KMS-11 (cell line): ENCODE data around the gene ATP8B3.

Source experiments
- H2AFZ ChIP-seq: fragments of 200-600 bp; sonication (generic); 2 replicates; pipeline ENCODE4 v1.6.1; 2016; ENCODE audit warnings: antibody characterized with exemption, mixed run types, low read depth
- H3K27ac ChIP-seq: fragments of 200-600 bp; sonication (generic); 2 replicates; pipeline ENCODE4 v1.6.1; 2016; ENCODE audit warnings: mild to moderate bottlenecking, mixed run types
- H3K27me3 ChIP-seq: fragments of 200-600 bp; sonication (generic); 2 replicates; pipeline ENCODE4 v1.6.1; 2017; ENCODE audit warnings: mild to moderate bottlenecking, low read depth, mixed run types, moderate library complexity; ENCODE audit not compliant: insufficient read depth
- H3K36me3 ChIP-seq: fragments of 200-600 bp; sonication (generic); 2 replicates; pipeline ENCODE4 v1.6.1; 2017; ENCODE audit warnings: mild to moderate bottlenecking, mixed run types; ENCODE audit not compliant: insufficient read depth
- H3K4me1 ChIP-seq: fragments of 200-600 bp; sonication (generic); 2 replicates; pipeline ENCODE4 v1.6.1; 2016; ENCODE audit warnings: mild to moderate bottlenecking, low read depth, mixed run types; ENCODE audit not compliant: poor library complexity, severe bottlenecking
- H3K4me2 ChIP-seq: fragments of 200-600 bp; sonication (generic); 2 replicates; pipeline ENCODE4 v1.7.0; 2016; ENCODE audit warnings: mild to moderate bottlenecking, mixed run types
- H3K4me3 ChIP-seq: fragments of 200-600 bp; sonication (generic); IDR thresholded peaks from 2 replicates; pipeline ENCODE4 v1.6.1; 2017; ENCODE audit warnings: low read depth, low read length, mixed read lengths; ENCODE audit not compliant: insufficient read depth
- H3K79me2 ChIP-seq: fragments of 200-600 bp; sonication (generic); 2 replicates; pipeline ENCODE4 v1.6.1; 2016; ENCODE audit warnings: low read depth, mixed run types; ENCODE audit not compliant: insufficient read depth
- H3K9ac ChIP-seq: fragments of 200-600 bp; sonication (generic); 2 replicates; pipeline ENCODE4 v1.6.1; 2016; ENCODE audit warnings: mild to moderate bottlenecking, mixed run types
- H4K20me1 ChIP-seq: fragments of 200-600 bp; sonication (generic); 2 replicates; pipeline ENCODE4 v1.6.1; 2016; ENCODE audit warnings: mild to moderate bottlenecking, mixed run types; ENCODE audit not compliant: insufficient read depth
- TF ChIP-seq, protein P1 (sequence below): fragments of 200-600 bp; sonication (generic); conservative IDR thresholded peaks from 2 replicates; pipeline ENCODE4 v1.6.1; 2017; ENCODE audit warnings: low read depth, mild to moderate bottlenecking, antibody characterized with exemption, low read length, moderate library complexity, mixed read lengths

Gene ATP8B3

DNA sequence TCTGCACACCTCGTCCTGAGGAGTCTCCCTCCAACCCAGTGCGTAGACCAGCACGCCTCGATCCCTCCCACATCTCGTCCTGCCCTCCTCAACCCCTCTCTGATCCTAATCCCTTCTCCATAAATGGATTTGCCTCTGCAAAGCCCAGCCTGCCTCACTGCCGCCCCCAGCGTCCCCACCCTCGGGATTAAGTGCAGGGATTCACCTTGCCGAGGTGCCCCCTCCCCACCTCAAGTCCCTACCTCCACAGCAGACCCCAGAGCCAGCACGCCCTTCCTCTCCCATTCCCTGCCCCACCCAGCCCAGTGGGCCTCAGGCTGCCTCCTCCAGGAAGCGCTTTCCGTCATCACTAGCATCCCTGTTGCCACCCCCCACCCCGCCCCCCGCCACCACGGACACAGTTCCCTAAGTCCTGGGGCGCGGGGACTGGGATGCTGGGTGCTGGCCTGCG, 47.3 kb upstream of the ATP8B3 start:
- H2AFZ ChIP-seq = no peak overlapping the region
- no peak overlapping the region for H3K4me2 ChIP-seq
- H3K79me2 ChIP-seq = peaks cover 64% of the 10 kb centered on the region
- H4K20me1 ChIP-seq = no peaks in the 10 kb centered on the region
- TF ChIP-seq, protein P1, sequence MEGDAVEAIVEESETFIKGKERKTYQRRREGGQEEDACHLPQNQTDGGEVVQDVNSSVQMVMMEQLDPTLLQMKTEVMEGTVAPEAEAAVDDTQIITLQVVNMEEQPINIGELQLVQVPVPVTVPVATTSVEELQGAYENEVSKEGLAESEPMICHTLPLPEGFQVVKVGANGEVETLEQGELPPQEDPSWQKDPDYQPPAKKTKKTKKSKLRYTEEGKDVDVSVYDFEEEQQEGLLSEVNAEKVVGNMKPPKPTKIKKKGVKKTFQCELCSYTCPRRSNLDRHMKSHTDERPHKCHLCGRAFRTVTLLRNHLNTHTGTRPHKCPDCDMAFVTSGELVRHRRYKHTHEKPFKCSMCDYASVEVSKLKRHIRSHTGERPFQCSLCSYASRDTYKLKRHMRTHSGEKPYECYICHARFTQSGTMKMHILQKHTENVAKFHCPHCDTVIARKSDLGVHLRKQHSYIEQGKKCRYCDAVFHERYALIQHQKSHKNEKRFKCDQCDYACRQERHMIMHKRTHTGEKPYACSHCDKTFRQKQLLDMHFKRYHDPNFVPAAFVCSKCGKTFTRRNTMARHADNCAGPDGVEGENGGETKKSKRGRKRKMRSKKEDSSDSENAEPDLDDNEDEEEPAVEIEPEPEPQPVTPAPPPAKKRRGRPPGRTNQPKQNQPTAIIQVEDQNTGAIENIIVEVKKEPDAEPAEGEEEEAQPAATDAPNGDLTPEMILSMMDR = no peak
- H3K9ac ChIP-seq = no peak overlapping the region
- H3K27ac ChIP-seq = no peak overlapping the region
- H3K36me3 ChIP-seq = no peaks in the 10 kb centered on the region
- H3K4me3 ChIP-seq = no peak overlapping the region
- peaks cover 21% of the 10 kb centered on the region for H3K4me1 ChIP-seq
- no peaks in the 10 kb centered on the region for H3K27me3 ChIP-seq

- H3K27me3 ChIP-seq = no peaks in the 10 kb centered on the region
- H3K4me3 ChIP-seq = no peak overlapping the region
- H3K4me2 ChIP-seq = no peak overlapping the region
- no peak overlapping the region for H3K27ac ChIP-seq
- H3K4me1 ChIP-seq = peaks cover 28% of the 10 kb centered on the region
- H3K79me2 ChIP-seq = peaks cover 66% of the 10 kb centered on the region
- no peak overlapping the region for H3K9ac ChIP-seq
- H3K36me3 ChIP-seq = no peaks in the 10 kb centered on the region
- H4K20me1 ChIP-seq = no peaks in the 10 kb centered on the region
- TF ChIP-seq, protein P1 = no peak
- no peak overlapping the region for H2AFZ ChIP-seq
Measured at GRCh38 chr19:1858412-1859081, 46.5 kb upstream of the ATP8B3 start.

- Histone ChIP-seq H3K9ac (no peak overlapping the region), H2AFZ (no peak overlapping the region), H3K27me3 (no peaks in the 10 kb centered on the region), H4K20me1 (no peaks in the 10 kb centered on the region), H3K79me2 (peaks cover 66% of the 10 kb centered on the region), H3K4me3 (no peak overlapping the region), H3K4me1 (peaks cover 36% of the 10 kb centered on the region), H3K36me3 (no peaks in the 10 kb centered on the region), H3K4me2 (no peak overlapping the region), H3K27ac (no peak overlapping the region)
- TF ChIP-seq, protein P1 = no peak
Measured at GRCh38 chr19:1857648-1858326, 45.7 kb upstream of the ATP8B3 start.

DNA sequence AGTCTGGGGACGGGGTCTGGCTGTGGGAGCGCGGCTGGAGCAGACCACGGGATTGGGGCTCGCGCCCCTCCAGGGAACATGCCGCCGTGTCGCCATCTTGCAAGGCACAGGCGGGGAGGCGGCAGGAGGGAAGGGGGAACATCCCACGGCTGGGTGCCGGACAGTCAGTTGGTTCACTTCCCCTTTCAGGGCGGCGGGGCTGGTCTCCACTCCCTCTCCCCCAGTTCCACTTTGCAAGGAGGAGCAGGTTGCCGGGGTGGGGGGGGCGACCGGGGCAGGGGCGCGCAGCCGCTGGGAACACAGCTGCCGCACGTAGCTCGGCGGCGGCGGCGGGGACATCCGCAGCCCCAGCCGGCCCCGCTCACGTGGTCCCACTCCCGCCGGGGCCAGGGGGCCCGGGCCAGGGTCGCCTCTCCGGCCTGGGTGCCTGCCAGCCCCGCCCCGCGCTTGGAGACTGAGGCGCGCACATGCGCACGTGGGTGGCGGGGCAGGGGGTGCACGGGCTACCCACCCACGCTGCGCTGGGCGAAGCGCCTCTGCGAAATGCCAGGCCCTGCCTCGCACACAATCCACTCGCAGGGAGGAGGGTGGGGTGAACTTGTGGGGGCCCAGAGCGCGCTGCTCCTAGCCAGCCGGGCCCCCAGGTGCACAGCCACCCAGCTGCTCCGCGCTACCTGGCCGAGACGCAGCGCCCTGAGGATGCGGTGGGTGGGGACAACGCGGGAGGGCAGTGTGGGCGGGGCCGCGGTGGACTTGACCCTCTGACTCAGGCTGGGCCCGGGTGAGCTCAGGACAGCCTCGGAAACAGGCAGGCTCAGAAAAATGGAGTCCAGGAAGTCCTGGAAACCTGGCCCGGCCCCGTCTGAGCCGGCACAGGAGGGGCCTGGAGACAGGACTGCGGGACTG, 44.9 kb upstream of the ATP8B3 start:
- H4K20me1 ChIP-seq = no peaks in the 10 kb centered on the region
- no peak overlapping the region for H3K9ac ChIP-seq
- no peak overlapping the region; the same call in 1 of the 2 replicates for H3K4me2 ChIP-seq

More for the DNA sequence above, 44.9 kb upstream of the ATP8B3 start:
- Histone ChIP-seq H3K4me3 (no peak overlapping the region), H3K27me3 (no peaks in the 10 kb centered on the region), H3K4me1 (peaks cover 38% of the 10 kb centered on the region), H3K36me3 (no peaks in the 10 kb centered on the region), H3K27ac (no peak overlapping the region), H3K79me2 (peaks cover 59% of the 10 kb centered on the region), H2AFZ (no peak overlapping the region)
- TF ChIP-seq, protein P1 = no peak
